HG03565 (cell line): ENCODE data around the gene FOXP3.

ENCODE experiments used
- ATAC-seq: cut with Tn5 transposase; IDR thresholded peaks from one replicate; pipeline ENCODE4 v1.9.1; 2021; ENCODE audit warnings: mild to moderate bottlenecking, moderate library complexity; ENCODE audit not compliant: unreplicated experiment

Gene FOXP3

DNA sequence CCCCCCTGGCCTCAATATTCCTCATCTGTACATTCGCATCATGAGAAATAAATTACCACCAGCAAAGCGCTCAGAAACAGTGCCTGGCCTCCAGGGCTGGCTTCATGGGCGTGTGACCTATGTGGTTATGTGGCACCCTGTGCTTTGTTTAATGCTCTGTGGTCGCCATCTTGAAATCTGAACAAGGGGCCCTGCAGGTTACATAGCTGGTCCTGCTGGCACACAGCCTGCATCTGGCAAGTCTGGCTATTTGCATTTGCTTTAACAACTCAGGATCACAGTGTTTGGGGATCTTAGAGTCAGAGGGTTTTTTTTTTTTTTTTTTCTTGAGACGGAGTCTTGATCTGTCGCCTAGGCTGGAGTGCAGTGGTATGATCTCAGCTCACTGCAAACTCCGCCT, 9.9 kb downstream of the FOXP3 start:
- ATAC-seq = no peak

DNA sequence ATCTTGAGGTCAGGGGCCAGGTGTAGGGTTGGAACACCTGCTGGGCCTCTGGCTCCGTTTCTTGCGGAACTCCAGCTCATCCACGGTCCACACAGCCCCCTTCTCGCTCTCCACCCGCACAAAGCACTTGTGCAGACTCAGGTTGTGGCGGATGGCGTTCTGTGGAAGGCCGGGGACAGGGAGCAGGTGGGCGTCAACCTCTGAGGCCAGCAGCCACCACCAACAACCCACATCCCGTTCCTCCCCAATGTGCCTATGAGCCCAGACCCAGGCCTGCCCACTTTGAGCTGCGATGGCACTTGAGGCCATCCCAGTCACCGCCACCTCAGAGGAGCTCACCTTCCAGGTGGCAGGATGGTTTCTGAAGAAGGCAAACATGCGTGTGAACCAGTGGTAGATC, 13.2 kb downstream of the FOXP3 start:
- no peak for ATAC-seq

DNA sequence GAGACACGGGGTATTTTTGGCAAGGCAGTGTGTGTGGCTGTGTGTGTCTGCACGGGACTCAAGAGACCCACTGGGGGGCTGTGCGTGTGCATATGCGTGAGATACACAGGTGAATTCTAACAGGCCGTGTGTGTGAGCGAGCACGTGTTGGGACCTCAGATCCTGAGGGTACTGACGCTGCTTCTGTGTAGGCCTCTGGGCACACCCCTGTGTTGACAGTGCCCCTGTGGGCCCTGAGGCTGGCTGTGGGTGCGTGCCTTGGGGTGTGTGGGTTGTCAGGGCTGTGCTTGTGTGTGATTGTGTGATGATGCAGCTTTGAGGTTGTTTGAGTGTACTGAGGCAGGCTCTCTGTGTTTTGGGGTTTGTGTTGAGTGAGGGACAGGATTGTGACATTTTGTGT, 13.9 kb downstream of the FOXP3 start:
- ATAC-seq = no peak

DNA sequence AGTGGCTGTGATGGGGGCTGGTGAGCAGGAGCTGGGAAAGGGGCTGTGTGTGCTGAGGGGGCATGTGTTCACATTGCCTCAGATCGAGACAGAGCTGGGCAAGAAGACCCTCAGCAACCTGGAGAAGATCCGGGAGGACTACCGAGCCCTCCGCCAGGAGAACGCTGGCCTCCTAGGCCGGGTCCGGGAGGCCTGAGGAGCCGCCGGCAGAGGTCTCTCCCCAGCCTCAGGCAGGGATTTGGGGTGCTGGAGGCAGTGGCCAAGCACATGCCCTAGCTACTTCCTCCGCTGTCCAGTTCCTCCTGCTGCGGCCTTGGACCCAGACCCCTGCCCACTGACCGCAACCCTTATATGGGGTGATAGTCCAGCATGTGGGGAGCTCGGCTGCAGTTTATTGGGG, 14.4 kb downstream of the FOXP3 start:
- no peak for ATAC-seq

DNA sequence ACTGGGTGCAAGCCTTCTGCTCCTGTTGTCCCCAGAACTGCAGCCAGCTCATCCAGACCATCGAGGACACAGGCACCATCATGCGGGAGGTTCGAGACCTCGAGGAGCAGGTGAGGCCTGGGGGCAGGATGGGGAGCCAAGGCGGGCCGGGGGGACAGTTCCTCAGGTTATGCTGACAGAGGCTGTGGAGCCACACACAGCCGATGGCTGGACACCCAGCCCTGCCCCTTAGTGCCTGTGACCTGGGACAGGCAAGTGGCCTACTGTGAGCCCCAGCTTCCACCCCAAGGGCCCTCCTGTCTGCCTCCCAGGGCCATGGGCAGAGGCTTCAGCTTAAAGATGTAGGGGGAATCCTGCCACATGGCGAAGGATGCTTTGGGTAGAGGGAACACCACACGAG, 14.9 kb downstream of the FOXP3 start:
- no peak for ATAC-seq

DNA sequence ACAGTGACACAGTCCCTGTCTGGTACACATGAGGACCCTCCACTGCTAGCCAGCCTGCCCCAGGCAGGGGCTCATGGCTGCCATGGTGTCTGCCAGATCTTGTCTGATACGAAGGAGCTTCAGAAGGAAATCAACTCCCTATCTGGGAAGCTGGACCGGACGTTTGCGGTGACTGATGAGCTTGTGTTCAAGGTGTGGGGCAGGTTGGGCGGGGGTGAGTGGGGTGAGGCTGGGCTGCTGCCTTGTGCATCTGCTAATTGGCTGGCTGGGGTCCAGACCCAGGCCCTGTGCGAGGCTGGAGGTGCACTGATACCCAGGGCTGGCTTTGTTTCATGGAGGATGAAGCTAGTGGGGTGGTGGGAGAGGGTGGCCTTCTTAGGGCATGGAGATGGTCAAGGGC, 15.4 kb downstream of the FOXP3 start:
- ATAC-seq = no peak

DNA sequence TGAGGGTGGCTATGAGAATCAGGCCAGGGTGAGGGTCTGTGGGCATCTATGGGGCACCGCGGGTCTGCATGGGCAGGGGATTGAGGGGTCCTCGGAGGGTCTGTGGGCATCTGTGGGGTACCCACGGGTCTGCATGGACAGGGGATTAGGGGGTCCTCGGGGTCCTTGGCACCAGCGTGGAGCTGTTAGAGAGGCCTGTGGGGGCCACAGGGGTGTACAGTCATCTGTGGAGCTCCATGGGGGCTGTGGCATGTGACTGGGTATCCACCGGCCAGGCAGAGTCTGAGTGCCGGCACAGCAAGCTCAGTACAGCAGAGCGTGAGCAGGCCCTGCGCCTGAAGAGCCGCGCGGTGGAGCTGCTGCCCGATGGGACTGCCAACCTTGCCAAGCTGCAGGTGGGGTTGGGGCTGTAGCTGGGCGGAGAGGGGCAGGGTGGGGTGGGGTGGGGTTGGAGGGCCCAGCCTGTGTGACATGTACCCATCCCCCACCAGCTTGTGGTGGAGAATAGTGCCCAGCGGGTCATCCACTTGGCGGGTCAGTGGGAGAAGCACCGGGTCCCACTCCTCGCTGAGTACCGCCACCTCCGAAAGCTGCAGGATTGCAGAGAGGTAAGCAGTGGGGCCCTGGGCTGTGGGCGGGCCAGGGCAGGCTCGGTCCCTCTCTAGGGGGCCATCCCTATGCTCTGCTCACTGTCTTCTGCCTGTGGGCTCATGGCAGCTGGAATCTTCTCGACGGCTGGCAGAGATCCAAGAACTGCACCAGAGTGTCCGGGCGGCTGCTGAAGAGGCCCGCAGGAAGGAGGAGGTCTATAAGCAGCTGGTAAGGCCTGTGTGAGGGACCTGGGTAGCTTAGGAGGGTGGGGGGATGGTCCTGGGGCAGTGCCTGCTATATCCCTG, 16.3 kb downstream of the FOXP3 start:
- no peak for ATAC-seq

DNA sequence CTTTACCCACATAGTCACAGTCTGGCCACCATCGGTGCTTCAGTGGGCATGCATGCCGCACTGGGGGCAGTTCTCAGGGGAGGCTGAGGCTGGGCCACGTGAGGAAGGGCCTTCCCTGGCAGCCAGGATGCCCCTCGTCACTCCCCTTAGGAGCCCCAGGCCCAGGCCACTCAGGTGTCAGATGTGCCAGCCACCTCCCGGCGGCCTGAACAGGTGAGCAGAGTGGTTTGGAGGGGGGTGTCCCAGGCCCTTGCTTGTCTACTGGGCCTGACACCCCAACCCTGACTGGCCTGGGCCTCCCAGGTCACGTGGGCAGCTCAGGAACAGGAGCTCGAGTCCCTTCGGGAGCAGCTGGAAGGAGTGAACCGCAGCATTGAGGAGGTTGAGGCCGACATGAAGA, 17.2 kb downstream of the FOXP3 start:
- no peak for ATAC-seq

DNA sequence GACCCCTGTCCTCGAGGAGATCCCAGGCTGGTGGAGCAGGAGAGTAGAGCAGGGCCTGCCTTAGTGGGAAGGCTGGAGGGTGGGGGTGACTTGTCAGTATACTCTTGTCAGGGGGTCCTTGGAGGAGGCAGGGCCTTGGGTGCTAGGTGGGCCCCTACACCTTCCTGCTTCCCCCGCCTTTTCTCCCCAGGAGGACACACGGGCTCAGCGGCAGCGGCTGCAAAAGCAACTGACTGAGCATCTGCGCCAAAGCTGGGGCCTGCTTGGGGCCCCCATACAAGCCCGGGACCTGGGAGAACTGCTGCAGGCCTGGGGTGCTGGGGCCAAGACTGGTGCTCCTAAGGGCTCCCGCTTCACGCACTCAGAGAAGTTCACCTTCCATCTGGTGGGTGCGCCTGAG, 18.0 kb downstream of the FOXP3 start:
- ATAC-seq = no peak

DNA sequence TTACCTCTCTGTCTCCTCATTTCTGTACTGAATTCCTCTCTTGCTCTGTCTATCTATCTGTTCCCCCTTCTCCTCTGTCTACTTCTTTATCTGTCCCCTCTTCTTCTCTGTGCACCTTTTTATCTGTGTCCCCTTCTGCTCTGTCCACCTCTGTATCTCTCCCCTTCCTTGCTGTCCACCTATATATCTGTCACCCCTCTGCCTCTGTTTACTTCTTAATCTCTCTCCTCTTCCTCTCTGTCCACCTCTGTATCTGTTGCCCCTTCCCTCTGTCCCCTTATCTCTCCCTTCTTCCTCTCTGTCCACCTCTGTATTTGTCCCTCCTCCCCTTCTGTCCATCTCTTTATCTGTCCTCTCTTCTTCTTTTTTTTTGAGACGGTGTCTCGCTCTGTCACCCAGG, 20.3 kb downstream of the FOXP3 start:
- ATAC-seq = no peak

DNA sequence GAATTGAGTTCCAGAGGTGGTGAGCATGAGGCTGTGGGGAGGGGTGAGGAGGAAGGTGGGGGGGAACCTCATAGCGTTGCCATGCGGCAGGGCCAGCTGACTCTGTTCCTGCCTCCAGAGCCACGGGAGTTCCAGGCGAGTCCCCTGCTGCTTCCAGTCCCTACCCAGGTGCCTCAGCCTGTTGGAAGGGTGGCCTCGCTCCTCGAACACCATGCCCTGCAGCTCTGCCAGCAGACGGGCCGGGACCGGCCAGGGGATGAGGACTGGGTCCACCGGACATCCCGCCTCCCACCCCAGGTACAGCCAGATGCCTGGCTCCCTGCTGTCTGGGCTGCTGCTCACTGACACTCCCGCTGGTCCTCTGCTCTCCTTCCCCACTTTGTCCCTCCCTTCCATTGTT, 21.3 kb downstream of the FOXP3 start:
- no peak for ATAC-seq

DNA sequence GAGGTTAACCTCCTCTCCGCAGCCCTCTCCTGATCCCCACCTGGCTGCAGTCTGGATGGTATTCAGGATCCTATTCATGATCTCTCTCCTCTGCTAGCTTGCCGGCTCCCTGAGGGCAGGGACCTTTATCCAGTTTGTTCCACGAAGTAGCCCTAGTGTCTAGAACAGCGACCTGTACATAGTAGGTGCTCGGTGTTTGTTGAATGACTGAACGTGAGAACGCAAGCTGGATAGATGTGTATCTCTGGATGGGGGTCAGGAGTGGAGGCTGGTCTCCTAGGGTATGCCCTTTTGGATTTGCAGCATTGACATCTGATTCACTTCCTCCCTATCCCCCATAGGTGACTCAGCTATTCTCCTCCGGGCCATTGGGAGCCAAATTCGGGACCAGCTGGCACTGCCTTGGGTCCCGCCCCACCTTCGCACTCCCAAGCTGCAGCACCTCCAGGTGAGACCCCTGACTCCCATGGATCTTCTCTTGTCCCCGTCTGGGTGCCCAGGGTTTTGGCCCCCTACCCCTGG, 21.9 kb downstream of the FOXP3 start:
- no peak for ATAC-seq

DNA sequence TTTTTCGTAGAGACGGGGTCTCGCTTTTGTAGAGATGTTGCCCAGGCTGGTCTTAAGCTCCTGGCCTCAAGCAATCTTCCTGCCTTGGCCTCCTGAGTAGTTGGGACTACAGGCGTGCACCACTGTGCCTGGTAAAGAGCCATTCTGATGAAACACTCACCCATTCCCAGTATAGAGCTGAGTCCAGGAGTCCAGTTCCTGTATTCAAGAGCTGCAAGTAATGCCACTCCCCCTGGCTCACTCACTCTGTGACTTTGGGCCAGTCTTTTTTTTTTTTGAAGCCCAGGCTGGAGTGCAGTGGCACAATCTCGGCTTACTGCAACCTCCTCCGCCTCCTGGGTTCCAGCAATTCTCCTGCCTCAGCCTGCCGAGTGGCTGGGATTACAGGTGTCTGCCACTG, 25.8 kb downstream of the FOXP3 start:
- ATAC-seq = no peak

DNA sequence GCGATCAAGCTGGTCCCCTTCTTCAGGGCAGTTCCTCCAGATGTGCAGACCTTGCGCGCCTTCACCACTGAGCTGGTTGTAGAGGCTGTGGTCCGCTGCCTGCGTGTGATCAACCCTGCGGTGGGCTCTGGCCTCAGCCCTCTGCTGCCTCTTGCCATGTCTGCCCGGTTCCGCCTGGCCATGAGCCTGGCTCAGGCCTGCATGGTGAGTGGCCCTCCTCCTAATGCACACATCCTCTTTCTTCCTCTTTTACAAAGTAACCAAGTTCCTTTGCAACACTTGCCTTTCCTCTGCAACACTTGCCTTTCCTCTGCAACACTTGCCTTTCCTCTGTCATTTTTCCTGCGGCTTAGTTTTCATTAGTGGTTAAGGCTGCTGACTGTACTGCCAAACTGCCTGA, 27.4 kb downstream of the FOXP3 start:
- ATAC-seq = no peak

DNA sequence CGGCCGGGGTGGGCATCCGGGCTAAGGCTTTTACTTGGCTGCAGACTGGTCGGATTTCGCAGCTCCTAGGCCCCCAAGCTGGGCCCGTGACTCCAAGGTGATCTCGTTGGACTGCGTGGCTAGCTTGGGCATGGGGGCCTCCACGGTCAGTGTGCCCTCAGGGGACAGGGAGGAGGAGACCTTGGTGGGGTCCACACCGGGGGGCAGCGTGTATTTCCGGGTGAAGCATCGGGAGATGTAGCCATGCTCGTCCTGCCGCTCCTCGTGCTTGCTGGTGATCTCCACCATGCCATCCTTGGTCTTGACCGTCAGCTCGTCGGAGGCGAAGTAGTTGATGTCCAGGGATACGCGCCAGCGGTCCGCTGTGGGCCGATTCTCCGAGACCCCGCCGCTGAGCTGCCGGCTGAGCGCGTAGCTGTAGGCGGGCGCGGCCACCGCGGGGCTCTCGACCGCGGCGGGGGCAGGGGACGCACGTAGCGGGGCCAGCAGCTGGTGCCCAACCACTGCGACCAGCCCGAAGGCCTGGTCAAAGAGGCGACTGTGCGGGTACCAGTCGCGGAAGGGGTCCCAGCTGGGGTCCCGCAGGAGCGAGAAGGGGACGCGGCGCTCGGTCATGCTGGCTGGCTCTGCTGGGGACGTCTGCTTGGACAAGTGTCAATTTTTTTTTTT, 30.5 kb downstream of the FOXP3 start:
- ATAC-seq = no peak

DNA sequence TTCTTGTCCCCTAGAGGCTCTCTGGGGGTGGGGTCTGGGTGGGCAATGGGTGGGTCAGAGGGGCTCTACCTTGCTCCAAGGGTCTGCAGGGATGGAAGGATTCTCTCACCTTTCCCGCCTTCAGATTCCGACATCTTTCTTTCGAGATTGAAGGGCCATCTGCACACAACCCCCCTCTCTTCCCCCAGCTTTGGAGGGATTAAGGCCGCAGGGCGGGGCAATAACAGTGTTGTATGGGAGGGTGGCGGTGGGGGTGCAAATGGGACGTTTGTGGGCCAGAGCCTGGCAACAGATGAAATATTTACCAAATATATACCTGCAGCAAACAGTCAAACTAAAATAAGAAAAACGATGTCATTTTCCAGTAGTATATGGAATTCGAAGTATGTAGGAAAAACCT, 31.3 kb downstream of the FOXP3 start, which contains the start of gene CACNA1F:
CACNA1F (minus strand) TSS at position 165 of the 400 bp plus-strand sequence; CDS start at position 134, 31 bp downstream.
- ATAC-seq = no peak

DNA sequence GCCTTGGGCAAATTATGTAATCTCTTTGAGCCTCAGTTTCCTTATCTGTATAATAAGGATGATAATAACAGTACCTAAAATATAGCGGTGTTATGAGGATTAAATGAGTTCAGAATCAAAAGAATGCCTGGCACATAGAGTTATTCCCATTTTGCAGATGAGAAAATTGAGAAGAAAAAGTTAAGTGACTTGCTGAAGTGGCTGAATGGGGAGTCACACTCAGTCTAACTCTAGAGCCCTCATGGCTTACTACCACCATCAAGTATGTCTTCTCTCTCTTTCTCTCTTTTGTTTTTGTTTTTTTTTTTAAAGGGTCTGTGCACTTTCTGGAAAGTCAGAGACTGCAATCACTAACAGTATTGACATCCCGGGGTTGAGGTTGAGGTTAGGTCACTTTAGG, 32.0 kb downstream of the FOXP3 start:
- no peak for ATAC-seq

DNA sequence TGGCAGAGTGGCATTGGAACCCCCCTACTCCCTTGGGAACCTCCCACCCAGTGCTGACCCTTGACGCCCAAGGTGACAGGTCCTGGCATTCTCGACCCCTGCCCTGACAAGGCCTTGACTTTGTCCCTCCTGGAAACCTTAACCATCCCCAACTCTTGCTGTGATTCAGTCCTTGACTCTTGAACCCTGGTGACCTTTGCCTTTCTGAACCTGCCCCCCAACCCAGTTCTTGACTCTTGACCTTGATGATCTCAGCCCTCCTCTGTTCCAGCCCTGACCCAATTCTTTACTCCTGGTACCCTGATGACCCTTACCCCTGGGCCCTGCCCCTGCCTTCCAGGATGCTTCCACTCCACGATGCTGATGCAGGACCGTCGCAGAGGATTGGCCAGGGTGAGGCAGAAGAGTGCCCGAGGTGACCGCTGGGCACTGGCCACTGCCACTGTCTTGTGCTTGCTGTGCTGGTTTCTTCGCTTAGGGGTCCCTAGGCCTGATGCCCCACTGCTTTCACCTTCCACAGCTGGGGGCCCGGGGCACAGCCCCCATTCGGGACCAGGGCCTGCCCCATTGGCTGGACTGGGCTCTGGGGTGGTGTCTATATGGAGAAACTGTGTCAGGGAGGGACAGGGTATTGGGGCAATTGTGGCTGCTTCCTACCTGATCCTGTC, 33.0 kb downstream of the FOXP3 start:
- ATAC-seq = no peak

DNA sequence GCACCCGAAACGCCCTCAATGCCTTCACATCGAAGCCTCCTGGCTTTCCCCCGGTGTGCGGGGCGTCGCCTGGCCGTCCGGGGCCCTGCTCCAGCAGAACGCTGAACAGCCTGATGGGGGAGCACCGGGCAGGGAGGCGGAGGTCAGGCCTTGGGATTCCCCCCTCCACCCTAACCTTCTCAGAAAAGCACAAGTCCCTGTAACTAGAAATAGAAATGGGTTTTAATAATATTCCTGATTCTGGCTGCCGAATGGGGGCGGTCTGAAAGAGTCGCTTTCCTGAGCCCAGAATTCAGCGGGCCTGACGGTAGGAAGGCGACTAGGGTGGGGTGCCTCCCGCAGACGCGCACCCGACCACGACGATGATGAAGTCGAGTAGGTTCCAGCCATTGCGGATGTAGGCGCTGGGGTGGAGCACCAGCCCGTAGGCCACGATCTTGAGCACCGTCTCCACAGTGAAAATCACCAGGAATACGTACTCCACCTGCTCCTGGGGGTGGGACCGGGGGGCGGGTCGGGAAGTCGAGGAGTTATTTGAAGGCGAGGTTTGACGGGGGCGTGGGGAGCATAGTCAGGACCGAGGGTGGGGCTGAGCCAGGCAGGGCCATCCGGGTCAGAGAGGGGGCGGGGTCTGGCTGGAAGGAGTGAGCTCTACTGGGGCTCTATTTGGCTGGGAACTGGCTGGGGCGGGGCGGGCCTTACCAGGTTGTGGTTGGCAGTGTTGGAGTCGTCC, 33.8 kb downstream of the FOXP3 start:
- ATAC-seq = no peak

DNA sequence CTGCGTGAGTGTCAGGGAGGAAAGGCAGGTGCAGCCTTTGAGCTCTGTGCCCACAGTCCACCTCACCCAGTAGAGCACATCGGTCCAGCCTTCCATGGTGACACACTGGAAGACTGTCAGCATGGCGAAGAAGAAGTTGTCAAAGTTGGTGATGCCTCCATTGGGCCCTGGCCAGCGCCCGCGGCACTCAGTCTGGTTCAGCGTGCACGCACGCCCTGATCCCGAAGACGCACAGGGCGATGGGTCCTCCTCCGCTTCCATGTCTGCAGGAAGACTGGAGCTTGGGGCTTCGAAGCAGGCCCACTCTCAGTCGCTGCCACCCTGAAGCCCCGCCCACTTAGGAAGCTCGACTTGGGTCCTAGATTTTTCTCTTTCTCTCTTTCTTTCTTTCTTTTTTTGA, 36.3 kb downstream of the FOXP3 start:
- ATAC-seq = no peak

DNA sequence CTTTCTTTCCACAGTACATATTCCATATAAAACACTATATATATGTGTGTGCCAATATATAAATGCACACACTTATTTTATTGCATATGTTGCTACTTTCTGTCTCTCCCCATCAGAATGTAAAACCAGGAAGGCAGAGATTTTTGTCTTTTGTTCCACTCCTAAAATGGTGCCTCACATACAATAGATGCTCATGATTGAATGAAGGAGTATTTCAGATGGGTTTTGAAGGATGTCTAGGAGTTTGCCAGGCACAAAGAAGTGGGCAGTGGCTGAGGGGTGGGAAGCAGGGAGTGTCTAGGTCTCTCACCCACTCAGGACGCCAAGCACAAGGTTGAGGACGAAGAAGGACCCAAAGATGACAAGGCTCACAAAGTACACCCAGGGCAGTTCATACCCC, 36.8 kb downstream of the FOXP3 start:
- no peak for ATAC-seq
